DOHH2 (cell line): ENCODE measurements around the gene PID1.

ENCODE experiments used
- EZH2phosphoT487 ChIP-seq: fragments of 200-600 bp; sonication (generic); IDR thresholded peaks from 2 replicates; pipeline ENCODE4 v1.6.1; 2017; ENCODE audit warnings: borderline replicate concordance, mild to moderate bottlenecking, antibody characterized with exemption, low read length, moderate library complexity, mixed read lengths
- TF ChIP-seq, protein P1 (sequence below): fragments of 200-600 bp; sonication (generic); IDR thresholded peaks from one replicate; pipeline ENCODE4 v1.5.1; 2014; ENCODE audit warnings: antibody characterized with exemption, mild to moderate bottlenecking, low read depth, low read length; ENCODE audit not compliant: poor library complexity, severe bottlenecking

DNA sequence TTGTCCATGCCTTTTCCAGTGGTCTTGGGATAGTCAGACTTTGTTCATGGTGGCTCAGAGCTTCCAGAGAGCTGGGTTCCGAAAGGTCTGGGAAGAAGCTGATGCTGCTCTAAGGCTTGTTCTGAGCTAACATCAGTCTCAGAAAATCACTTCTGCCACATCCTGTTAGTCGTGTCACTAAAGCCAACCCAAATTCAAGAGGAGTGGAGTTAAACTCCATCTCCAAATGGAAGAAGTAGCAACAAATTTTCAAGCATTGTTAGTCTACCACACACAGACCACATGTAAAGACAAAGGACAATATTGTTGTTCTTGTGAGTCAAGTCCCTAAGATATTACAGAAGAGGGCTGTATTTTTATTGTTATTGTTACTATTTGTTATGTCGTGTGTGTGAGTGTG, 77.8 kb downstream of the PID1 start:
- TF ChIP-seq, protein P1, sequence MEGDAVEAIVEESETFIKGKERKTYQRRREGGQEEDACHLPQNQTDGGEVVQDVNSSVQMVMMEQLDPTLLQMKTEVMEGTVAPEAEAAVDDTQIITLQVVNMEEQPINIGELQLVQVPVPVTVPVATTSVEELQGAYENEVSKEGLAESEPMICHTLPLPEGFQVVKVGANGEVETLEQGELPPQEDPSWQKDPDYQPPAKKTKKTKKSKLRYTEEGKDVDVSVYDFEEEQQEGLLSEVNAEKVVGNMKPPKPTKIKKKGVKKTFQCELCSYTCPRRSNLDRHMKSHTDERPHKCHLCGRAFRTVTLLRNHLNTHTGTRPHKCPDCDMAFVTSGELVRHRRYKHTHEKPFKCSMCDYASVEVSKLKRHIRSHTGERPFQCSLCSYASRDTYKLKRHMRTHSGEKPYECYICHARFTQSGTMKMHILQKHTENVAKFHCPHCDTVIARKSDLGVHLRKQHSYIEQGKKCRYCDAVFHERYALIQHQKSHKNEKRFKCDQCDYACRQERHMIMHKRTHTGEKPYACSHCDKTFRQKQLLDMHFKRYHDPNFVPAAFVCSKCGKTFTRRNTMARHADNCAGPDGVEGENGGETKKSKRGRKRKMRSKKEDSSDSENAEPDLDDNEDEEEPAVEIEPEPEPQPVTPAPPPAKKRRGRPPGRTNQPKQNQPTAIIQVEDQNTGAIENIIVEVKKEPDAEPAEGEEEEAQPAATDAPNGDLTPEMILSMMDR = no peak
- no peak for TF ChIP-seq EZH2phosphoT487
